RWPE1 (cell line): ENCODE results near the gene RALGDS.

ENCODE experiments used
- CTCF ChIA-PET: fragments of 350-600 bp; sonication (Branson Sonifier 250); formaldehyde crosslinking; extraction: SDS; loops from one replicate; lab custom pipeline; 2021; lab: Yijun Ruan, JAX
- POLR2A ChIA-PET: fragments of 400-600 bp; formaldehyde crosslinking; extraction: SDS; loops from one replicate; lab custom pipeline; 2020; ENCODE audit warnings: antibody characterized with exemption; ENCODE audit not compliant: low non-redundant PET; lab: Yijun Ruan, JAX
- DNase-seq: peaks from one replicate; pipeline ENCODE4 v3.0.0; 2012; ENCODE audit warnings: low spot score
- H3K27ac ChIP-seq: fragments of 450-650 bp; 2 replicates; pipeline ENCODE4 v1.5.1; 2017
- CTCF ChIP-seq: fragments of 450-650 bp; conservative IDR thresholded peaks from 2 replicates; pipeline ENCODE4 v1.5.1; 2017; ENCODE audit warnings: low read depth, mild to moderate bottlenecking

Gene RALGDS

GRCh38 chr9:133167096-133167730 lies 46.2 kb upstream of the RALGDS start:
- DNase-seq, result no peak
- H3K27ac ChIP-seq, result no peak overlapping the region
- CTCF ChIA-PET, result interaction anchor here (0.6 to 1.0 kb wide), 6 partner anchors 11 to 154 kb away, joined by 3 to 5 read pairs (median 3); no protein-coding TSS in a partner anchor
- POLR2A ChIA-PET, result interaction anchor here (0.6 kb wide), 1 partner anchor 295 kb away, joined by 3 read pairs; no protein-coding TSS in a partner anchor
- no peak for TF ChIP-seq CTCF

- ChIA-PET POLR2A (interaction anchor here (0.6 kb wide), 1 partner anchor 296 kb away, joined by 3 read pairs; no protein-coding TSS in a partner anchor), CTCF (interaction anchor here (0.7 to 0.9 kb wide), 2 partner anchors 11 to 14 kb away, joined by 3 to 5 read pairs; no protein-coding TSS in a partner anchor)
- no peak for DNase-seq
- no peak overlapping the region for H3K27ac ChIP-seq
- no peak for TF ChIP-seq CTCF
These were observed 45.4 kb upstream of the RALGDS start for GRCh38 chr9:133166392-133166791.

GRCh38 chr9:133165452-133165730 lies 44.4 kb upstream of the RALGDS start:
- no peak for DNase-seq
- no peak for TF ChIP-seq CTCF
- H3K27ac ChIP-seq, result no peak overlapping the region
- ChIA-PET POLR2A (no interaction called here), CTCF (no interaction called here)

- no peak for DNase-seq
- ChIA-PET CTCF (interaction anchor here (0.6 to 1.4 kb wide), 2 partner anchors 15 to 17 kb away, joined by 3 read pairs; no protein-coding TSS in a partner anchor), POLR2A (no interaction called here)
- no peak overlapping the region for H3K27ac ChIP-seq
- no peak for TF ChIP-seq CTCF
These were observed 43.2 kb upstream of the RALGDS start for GRCh38 chr9:133164191-133164590.

- no peak for DNase-seq
- CTCF ChIA-PET, result interaction anchor here (0.6 to 1.4 kb wide), 2 partner anchors 14 to 17 kb away, joined by 3 read pairs; no protein-coding TSS in a partner anchor
- H3K27ac ChIP-seq, result no peak within 1 kb of the TSS
- POLR2A ChIA-PET, result no interaction called here
- no peak for TF ChIP-seq CTCF
These were observed 42.6 kb upstream of the RALGDS start, which contains the start of gene GBGT1 for GRCh38 chr9:133163504-133164172. Gene GBGT1, minus strand, starts transcription at chr9:133163914. Its CDS starts 1,502 bp downstream, at chr9:133162412.

- POLR2A ChIA-PET, result no interaction called here
- no peak overlapping the region for H3K27ac ChIP-seq
- CTCF ChIA-PET, result interaction anchor here (0.6 to 1.4 kb wide), 2 partner anchors 18 to 21 kb away, joined by 3 to 4 read pairs; no protein-coding TSS in a partner anchor
- no peak for DNase-seq
- TF ChIP-seq CTCF, result no peak
These were observed 41.9 kb upstream of the RALGDS start for GRCh38 chr9:133162861-133163503.
